ENCODE data around the gene ANKRD33. TPM values are rescaled to one million over a fixed set of nuclear protein-coding genes. Genes with fewer than 3 reads are reported as not detected.
A peak's percentile ranks its signal among the peaks of the same experiment; 100 is the strongest.

Gene ANKRD33
- total and polyA plus RNA-seq, 2 experiments from 2014 or later = 0.27 to 1.7 TPM

- TF ChIP-seq, protein P1, sequence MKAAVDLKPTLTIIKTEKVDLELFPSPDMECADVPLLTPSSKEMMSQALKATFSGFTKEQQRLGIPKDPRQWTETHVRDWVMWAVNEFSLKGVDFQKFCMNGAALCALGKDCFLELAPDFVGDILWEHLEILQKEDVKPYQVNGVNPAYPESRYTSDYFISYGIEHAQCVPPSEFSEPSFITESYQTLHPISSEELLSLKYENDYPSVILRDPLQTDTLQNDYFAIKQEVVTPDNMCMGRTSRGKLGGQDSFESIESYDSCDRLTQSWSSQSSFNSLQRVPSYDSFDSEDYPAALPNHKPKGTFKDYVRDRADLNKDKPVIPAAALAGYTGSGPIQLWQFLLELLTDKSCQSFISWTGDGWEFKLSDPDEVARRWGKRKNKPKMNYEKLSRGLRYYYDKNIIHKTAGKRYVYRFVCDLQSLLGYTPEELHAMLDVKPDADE (IDR thresholded peaks at IDR 0.05) = no peak
- no peak for TF ChIP-seq ZNF331 (CRISPR knock-in tag; IDR thresholded peaks at IDR 0.05; ENCODE audit: low read depth)
- no peak for TF ChIP-seq CREB1 (CRISPR knock-in tag; IDR thresholded peaks at IDR 0.05; ENCODE audit: low read depth)
- TF ChIP-seq, protein P2, sequence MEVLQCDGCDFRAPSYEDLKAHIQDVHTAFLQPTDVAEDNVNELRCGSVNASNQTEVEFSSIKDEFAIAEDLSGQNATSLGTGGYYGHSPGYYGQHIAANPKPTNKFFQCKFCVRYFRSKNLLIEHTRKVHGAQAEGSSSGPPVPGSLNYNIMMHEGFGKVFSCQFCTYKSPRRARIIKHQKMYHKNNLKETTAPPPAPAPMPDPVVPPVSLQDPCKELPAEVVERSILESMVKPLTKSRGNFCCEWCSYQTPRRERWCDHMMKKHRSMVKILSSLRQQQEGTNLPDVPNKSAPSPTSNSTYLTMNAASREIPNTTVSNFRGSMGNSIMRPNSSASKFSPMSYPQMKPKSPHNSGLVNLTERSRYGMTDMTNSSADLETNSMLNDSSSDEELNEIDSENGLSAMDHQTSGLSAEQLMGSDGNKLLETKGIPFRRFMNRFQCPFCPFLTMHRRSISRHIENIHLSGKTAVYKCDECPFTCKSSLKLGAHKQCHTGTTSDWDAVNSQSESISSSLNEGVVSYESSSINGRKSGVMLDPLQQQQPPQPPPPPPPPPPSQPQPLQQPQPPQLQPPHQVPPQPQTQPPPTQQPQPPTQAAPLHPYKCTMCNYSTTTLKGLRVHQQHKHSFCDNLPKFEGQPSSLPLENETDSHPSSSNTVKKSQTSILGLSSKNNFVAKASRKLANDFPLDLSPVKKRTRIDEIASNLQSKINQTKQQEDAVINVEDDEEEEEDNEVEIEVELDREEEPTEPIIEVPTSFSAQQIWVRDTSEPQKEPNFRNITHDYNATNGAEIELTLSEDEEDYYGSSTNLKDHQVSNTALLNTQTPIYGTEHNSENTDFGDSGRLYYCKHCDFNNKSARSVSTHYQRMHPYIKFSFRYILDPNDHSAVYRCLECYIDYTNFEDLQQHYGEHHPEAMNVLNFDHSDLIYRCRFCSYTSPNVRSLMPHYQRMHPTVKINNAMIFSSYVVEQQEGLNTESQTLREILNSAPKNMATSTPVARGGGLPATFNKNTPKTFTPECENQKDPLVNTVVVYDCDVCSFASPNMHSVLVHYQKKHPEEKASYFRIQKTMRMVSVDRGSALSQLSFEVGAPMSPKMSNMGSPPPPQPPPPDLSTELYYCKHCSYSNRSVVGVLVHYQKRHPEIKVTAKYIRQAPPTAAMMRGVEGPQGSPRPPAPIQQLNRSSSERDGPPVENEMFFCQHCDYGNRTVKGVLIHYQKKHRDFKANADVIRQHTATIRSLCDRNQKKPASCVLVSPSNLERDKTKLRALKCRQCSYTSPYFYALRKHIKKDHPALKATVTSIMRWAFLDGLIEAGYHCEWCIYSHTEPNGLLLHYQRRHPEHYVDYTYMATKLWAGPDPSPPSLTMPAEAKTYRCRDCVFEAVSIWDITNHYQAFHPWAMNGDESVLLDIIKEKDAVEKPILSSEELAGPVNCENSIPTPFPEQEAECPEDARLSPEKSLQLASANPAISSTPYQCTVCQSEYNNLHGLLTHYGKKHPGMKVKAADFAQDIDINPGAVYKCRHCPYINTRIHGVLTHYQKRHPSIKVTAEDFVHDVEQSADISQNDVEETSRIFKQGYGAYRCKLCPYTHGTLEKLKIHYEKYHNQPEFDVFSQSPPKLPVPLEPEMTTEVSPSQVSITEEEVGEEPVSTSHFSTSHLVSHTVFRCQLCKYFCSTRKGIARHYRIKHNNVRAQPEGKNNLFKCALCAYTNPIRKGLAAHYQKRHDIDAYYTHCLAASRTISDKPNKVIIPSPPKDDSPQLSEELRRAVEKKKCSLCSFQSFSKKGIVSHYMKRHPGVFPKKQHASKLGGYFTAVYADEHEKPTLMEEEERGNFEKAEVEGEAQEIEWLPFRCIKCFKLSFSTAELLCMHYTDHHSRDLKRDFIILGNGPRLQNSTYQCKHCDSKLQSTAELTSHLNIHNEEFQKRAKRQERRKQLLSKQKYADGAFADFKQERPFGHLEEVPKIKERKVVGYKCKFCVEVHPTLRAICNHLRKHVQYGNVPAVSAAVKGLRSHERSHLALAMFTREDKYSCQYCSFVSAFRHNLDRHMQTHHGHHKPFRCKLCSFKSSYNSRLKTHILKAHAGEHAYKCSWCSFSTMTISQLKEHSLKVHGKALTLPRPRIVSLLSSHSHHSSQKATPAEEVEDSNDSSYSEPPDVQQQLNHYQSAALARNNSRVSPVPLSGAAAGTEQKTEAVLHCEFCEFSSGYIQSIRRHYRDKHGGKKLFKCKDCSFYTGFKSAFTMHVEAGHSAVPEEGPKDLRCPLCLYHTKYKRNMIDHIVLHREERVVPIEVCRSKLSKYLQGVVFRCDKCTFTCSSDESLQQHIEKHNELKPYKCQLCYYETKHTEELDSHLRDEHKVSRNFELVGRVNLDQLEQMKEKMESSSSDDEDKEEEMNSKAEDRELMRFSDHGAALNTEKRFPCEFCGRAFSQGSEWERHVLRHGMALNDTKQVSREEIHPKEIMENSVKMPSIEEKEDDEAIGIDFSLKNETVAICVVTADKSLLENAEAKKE (CRISPR knock-in tag; IDR thresholded peaks at IDR 0.05) = no peak
- TF ChIP-seq, protein P3, sequence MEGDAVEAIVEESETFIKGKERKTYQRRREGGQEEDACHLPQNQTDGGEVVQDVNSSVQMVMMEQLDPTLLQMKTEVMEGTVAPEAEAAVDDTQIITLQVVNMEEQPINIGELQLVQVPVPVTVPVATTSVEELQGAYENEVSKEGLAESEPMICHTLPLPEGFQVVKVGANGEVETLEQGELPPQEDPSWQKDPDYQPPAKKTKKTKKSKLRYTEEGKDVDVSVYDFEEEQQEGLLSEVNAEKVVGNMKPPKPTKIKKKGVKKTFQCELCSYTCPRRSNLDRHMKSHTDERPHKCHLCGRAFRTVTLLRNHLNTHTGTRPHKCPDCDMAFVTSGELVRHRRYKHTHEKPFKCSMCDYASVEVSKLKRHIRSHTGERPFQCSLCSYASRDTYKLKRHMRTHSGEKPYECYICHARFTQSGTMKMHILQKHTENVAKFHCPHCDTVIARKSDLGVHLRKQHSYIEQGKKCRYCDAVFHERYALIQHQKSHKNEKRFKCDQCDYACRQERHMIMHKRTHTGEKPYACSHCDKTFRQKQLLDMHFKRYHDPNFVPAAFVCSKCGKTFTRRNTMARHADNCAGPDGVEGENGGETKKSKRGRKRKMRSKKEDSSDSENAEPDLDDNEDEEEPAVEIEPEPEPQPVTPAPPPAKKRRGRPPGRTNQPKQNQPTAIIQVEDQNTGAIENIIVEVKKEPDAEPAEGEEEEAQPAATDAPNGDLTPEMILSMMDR (conservative IDR thresholded peaks at IDR 0.05; ENCODE audit: low read depth in 2 of 2) = no peak
- TF ChIP-seq POLR2AphosphoS5 (IDR thresholded peaks at IDR 0.05; ENCODE audit: low read depth) = no peak
- no peak for TF ChIP-seq NANOG (IDR thresholded peaks at IDR 0.05; ENCODE audit: borderline replicate concordance)
- no peak for TF ChIP-seq ZNF114 (CRISPR knock-in tag; IDR thresholded peaks at IDR 0.05)
- no peak for TF ChIP-seq EZH2 (IDR thresholded peaks at IDR 0.05; ENCODE audit: low read depth, unreplicated experiment)
- no peak for TF ChIP-seq REST (IDR thresholded peaks at IDR 0.05; ENCODE audit: unreplicated experiment)
- TF ChIP-seq JUNB (IDR thresholded peaks at IDR 0.05; ENCODE audit: unreplicated experiment) = no peak
- TF ChIP-seq STAT1 (IDR thresholded peaks at IDR 0.05; ENCODE audit: unreplicated experiment) = no peak
- TF ChIP-seq EZH2phosphoT487 (IDR thresholded peaks at IDR 0.05; ENCODE audit: unreplicated experiment) = no peak
- H3K27me3 ChIP-seq (ENCODE audit: insufficient read depth) = peaks cover 37% of the 10 kb centered on the region
- H3K4me3 Mint-ChIP-seq = peak overlapping the region; percentile 70
- H3K9me3 Mint-ChIP-seq = no peaks in the 10 kb centered on the region; the same call in 2 of the 3 replicates
- H3K36me3 Mint-ChIP-seq (ENCODE audit: low read depth) = no peaks in the 10 kb centered on the region
- DNase-seq (ENCODE audit: low spot score) (no peak), ATAC-seq (peak; percentile 5)
- H3K79me2 ChIP-seq (replicated peaks; ENCODE audit: insufficient read depth) = no peaks in the 10 kb centered on the region
- H3K9me2 ChIP-seq (ENCODE audit: insufficient read depth) = no peaks in the 10 kb centered on the region
- peaks cover 55% of the 10 kb centered on the region for H3K4me1 Mint-ChIP-seq
- peak overlapping the region; percentile 67 for H3K4me3 ChIP-seq
- H3K36me3 ChIP-seq (ENCODE audit: insufficient read depth) = no peaks in the 10 kb centered on the region
- H3K27ac ChIP-seq (ENCODE audit: low read depth) = peak overlapping the region; percentile 85; the same call in 1 of the 2 replicates
- H3K4me2 ChIP-seq = peak overlapping the region; percentile 97
- peaks cover 35% of the 10 kb centered on the region for H3K27me3 Mint-ChIP-seq (ENCODE audit: insufficient read depth, low read depth, poor library complexity)
- peaks cover 34% of the 10 kb centered on the region for H3F3A ChIP-seq (replicated peaks; ENCODE audit: low read depth)
- H3K4me1 ChIP-seq (ENCODE audit: insufficient read depth) = peaks cover 57% of the 10 kb centered on the region
- H3K27ac Mint-ChIP-seq = peak overlapping the region; percentile 84; the same call in 1 of the 2 replicates
- H4K20me1 ChIP-seq (replicated peaks; ENCODE audit: insufficient read depth) = no peaks in the 10 kb centered on the region
- H2AFZ ChIP-seq = peak overlapping the region; percentile 93
Measured at GRCh38 chr12:51863363-51863932, 24.5 kb upstream of the ANKRD33 start.
